ENCODE data around the gene FAM149B1. TPM values are rescaled to one million over a fixed set of nuclear protein-coding genes. Genes with fewer than 3 reads are reported as not detected.
A peak's percentile ranks its signal among the peaks of the same experiment; 100 is the strongest.
"Not testable (repeated sequence)": the region's sequence is repeated elsewhere in the genome, so short reads cannot be mapped to it uniquely, and the experiment has no call there.

The FAM149B1 gene
- total RNA-seq, result 10 to 100 TPM; 11.1 to 12.6 TPM

- Mint-ChIP-seq H3K9me3 (no peaks in the 10 kb centered on the region), H3K27ac (peak within 1 kb of the TSS; percentile 99), H3K4me1 (peaks cover 33% of the 10 kb centered on the region), H3K36me3 (peaks cover 27% of the 10 kb centered on the region), H3K4me3 (peak within 1 kb of the TSS; percentile 100), H3K27me3 (no peaks in the 10 kb centered on the region)
- DNase-seq, result peak; percentile 94
Measured at GRCh38 chr10:73167783-73168464, at the start of gene FAM149B1, which contains the start of gene ECD. Gene FAM149B1 (plus strand): TSS chr10:73168119. CDS start chr10:73168340, 221 bp downstream. Gene ECD (minus strand): TSS chr10:73168008. CDS start chr10:73163937, 4,071 bp downstream.

- Mint-ChIP-seq H3K4me3 (no peak overlapping the region), H3K27me3 (no peaks in the 10 kb centered on the region), H3K9me3 (no peaks in the 10 kb centered on the region), H3K36me3 (peaks cover 8% of the 10 kb centered on the region), H3K4me1 (peaks cover 5% of the 10 kb centered on the region), H3K27ac (peak overlapping the region; percentile 16)
- no peak for DNase-seq
Measured at GRCh38 chr10:73119457-73119856, 48.5 kb upstream of the FAM149B1 start.

DNA sequence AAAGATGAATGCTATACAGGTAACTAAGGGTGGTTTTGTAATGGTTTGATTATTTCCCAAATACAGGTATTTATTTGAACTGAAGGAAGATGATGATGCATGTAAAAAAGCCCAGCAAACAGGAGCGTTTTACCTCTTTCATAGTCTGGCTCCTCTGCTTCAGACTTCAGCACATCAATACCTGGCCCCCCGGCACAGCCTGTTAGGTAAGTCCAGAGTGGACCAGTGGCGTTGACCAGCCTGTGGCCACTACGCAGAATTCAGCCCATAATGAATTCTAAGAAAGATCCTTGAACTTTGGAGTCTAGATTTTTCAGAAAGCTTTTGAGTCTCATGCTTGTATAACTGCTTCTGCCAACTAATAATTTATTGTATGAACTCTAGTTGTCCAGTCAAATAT lies 48.0 kb upstream of the FAM149B1 start:
- H3K9me3 Mint-ChIP-seq, result no peaks in the 10 kb centered on the region
- H3K4me1 Mint-ChIP-seq, result peaks cover 5% of the 10 kb centered on the region
- peaks cover 8% of the 10 kb centered on the region for H3K36me3 Mint-ChIP-seq
- H3K27ac Mint-ChIP-seq, result no peak overlapping the region
- H3K27me3 Mint-ChIP-seq, result no peaks in the 10 kb centered on the region
- no peak overlapping the region for H3K4me3 Mint-ChIP-seq
- DNase-seq, result no peak

DNA sequence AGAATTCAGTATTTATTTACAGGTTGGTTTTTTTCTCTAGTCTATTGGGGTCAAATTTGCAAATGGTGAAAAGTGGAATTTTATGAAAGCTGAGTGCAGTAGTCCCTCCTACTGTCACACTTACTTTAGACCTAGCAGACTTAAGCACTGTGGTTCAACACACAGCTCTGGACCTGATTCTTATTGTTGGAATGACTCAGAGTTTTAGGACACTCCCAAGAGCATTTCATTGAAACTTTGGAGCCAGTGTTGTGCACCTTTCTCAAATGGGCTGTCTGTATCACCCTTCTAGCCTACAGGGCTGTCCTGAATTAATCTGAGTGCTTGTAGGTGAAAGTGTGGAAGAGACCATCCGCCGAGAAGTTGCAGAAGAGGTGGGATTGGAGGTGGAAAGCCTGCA lies 41.6 kb upstream of the FAM149B1 start:
- Mint-ChIP-seq H3K4me1 (no peaks in the 10 kb centered on the region), H3K4me3 (no peak overlapping the region), H3K27ac (no peak overlapping the region), H3K36me3 (peaks cover 4% of the 10 kb centered on the region), H3K9me3 (no peaks in the 10 kb centered on the region), H3K27me3 (no peaks in the 10 kb centered on the region)
- no peak for DNase-seq

DNA sequence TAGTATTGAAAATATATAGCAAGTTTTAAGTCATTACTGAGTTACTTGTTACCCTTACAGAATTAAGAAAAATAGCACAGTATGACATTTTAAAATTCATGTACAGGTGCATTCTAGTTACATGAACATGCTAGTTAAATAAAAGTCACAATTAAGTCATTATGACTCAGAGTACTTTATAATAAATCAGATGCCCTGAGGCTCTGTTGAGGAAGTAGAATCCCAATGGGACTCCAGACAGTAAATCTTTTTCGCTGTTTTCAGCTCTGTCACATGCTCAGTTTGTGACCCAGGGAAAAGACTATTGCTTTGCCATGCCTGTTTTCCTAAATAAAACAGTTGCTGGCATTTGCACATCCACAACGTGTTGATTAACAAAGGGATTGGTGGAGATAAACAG lies 36.6 kb upstream of the FAM149B1 start:
- peaks cover 17% of the 10 kb centered on the region for H3K36me3 Mint-ChIP-seq
- no peak for DNase-seq
- no peaks in the 10 kb centered on the region for H3K27me3 Mint-ChIP-seq
- H3K27ac Mint-ChIP-seq, result no peak overlapping the region
- H3K4me3 Mint-ChIP-seq, result no peak overlapping the region
- H3K9me3 Mint-ChIP-seq, result no peaks in the 10 kb centered on the region
- H3K4me1 Mint-ChIP-seq, result no peaks in the 10 kb centered on the region

DNA sequence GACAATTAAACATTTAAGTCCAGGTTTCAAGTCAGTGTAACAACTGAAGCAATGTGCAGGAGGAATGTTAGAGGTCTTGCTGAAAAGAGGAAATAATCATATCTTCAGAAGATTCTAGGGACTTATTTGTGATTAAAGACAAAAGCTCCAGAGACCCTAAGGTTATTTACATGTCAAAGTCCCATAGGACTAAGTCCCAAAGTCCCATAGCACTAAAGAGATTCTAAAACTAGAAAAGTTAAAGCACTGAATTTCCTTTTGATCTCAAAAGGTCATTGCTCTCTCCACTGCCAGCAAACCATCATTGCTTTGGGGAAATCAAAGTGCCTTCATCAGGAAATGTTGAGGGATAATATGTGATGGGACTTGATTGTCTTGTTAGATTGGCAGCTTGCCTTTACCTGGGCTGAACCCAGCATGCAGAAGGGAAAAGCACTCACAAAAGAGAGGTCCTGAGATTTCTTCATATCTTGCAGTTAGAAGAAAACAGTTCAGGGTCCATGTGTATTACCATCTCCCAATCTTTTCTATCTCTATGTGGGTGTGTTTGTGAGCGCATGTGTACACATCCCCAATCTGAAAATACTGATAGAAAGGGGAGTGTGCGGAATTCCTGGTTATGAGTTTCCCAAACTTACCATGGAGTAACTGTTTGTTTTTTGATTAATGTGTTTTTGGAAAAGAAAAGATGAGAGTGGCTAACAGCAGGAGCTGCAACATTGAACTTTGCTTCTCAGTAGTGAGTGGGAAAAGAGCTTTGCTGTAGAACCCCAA lies 35.8 kb upstream of the FAM149B1 start:
- Mint-ChIP-seq H3K9me3 (no peaks in the 10 kb centered on the region), H3K36me3 (peaks cover 20% of the 10 kb centered on the region), H3K4me3 (no peak overlapping the region), H3K27ac (no peak overlapping the region), H3K4me1 (no peaks in the 10 kb centered on the region), H3K27me3 (no peaks in the 10 kb centered on the region)
- DNase-seq, result no peak

DNA sequence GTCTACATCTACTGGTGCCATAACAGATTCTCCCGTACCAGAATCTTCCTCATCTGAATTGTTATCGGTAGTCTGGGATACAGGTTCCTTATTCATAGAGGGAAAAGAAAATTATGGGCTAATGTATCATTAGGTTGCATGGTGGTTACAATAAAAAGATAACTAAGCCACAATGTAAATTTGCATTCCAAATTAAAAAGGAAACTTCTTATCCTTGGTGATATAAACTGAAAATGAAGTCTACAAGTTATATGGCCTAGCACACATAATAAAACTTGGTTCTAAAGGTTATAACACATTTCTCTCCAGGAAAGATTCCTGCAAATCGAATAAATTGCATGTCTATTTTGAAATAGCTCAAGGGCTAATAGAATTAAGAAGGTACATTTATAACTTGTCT lies 33.2 kb upstream of the FAM149B1 start:
- Mint-ChIP-seq H3K27me3 (no peaks in the 10 kb centered on the region), H3K9me3 (no peaks in the 10 kb centered on the region), H3K4me1 (no peaks in the 10 kb centered on the region), H3K36me3 (peaks cover 20% of the 10 kb centered on the region), H3K27ac (no peak overlapping the region), H3K4me3 (no peak overlapping the region)
- no peak for DNase-seq

DNA sequence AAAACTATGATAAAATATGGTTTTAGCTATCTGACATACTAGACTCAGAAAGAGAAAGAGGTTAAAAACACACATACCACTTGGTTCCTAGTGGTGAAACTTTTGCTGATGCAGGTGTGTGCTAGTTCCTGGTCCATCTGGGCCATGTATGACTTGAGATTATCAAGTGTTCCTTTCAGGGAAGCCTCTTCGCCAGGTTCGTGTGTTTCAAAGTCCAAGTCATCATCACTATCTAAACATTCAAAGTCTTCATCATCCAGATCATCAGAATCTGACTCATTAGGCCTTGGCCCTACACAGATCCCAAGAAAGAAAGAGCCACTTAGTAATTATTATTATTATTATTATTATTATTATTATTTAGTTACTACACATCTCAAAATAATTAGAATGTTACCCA lies 31.3 kb upstream of the FAM149B1 start:
- Mint-ChIP-seq H3K4me1 (no peaks in the 10 kb centered on the region), H3K27ac (no peak overlapping the region), H3K27me3 (no peaks in the 10 kb centered on the region), H3K4me3 (no peak overlapping the region), H3K9me3 (no peaks in the 10 kb centered on the region), H3K36me3 (peaks cover 18% of the 10 kb centered on the region)
- no peak for DNase-seq

DNA sequence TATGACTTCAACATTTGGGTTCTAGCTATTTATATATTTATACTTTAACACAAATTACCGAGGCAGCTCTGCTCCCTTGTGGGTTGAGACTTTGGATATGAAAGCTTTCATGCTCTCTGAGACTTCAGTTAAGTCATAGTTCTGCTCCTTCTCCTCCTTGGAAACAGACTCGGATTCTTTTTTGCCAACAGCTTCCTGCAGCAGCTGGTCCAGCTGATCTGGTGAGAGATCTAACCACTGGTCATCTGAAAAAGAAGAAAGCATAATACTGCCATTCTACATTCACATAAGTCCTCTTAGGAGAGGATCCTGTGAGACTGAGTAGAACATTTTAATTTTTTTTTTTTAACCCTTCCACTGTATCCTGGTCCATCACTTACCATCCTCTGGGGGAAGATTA lies 28.7 kb upstream of the FAM149B1 start:
- Mint-ChIP-seq H3K36me3 (peaks cover 21% of the 10 kb centered on the region), H3K4me3 (no peak overlapping the region)

DNA sequence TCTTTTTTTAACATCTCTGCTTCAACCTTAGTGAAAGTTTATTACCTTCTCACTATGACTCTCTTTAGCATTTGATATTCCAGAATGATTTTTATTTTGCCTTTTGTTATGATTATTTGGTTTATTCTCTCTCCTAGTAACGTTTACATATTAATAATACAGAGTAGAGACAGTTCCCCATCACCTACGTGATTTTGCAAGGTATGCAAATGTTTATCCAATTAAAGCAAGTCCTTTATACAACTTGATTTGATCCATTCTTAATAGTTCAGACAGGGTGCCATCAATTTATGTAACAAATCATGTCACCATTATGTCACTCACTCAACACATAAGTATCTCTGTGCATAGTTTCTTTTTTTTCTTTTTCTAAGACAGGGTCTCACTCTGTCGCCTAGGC lies 26.3 kb upstream of the FAM149B1 start:
- DNase-seq, result no peak
- Mint-ChIP-seq H3K9me3 (no peaks in the 10 kb centered on the region), H3K27ac (no peak overlapping the region), H3K4me1 (no peaks in the 10 kb centered on the region), H3K4me3 (no peak overlapping the region), H3K27me3 (no peaks in the 10 kb centered on the region), H3K36me3 (peaks cover 17% of the 10 kb centered on the region)

More for the DNA sequence above, 28.7 kb upstream of the FAM149B1 start:
- H3K27me3 Mint-ChIP-seq, result no peaks in the 10 kb centered on the region
- H3K9me3 Mint-ChIP-seq, result no peaks in the 10 kb centered on the region
- no peak overlapping the region for H3K27ac Mint-ChIP-seq
- no peaks in the 10 kb centered on the region for H3K4me1 Mint-ChIP-seq
- DNase-seq, result no peak

- not testable (repeated sequence) for H3K27ac Mint-ChIP-seq, H3K4me1 Mint-ChIP-seq, H3K4me3 Mint-ChIP-seq, H3K9me3 Mint-ChIP-seq, H3K27me3 Mint-ChIP-seq, DNase-seq
- H3K36me3 Mint-ChIP-seq, result peaks cover 22% of the 10 kb centered on the region
Measured at GRCh38 chr10:73150633-73151413, 17.1 kb upstream of the FAM149B1 start.

DNA sequence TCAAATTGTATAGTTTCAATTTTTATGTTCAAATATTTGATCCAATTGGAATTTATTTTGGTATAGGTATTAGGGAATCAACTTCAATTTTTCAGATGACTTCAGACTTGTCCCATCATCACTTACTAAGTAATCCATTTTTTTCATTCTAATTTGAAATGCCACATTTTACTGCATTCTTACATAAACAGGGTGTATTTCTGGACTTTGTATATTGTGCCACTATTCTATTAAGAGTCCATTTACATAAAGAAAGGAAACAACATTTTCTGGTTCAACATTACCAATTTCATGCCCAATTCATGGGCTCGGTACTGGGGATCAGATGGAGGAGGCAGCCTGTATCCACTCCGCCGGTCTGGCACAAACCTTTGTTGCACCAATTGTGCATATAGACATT lies 15.9 kb upstream of the FAM149B1 start:
- Mint-ChIP-seq H3K4me3 (no peak overlapping the region), H3K9me3 (no peaks in the 10 kb centered on the region), H3K27ac (no peak overlapping the region), H3K27me3 (no peaks in the 10 kb centered on the region), H3K36me3 (peaks cover 21% of the 10 kb centered on the region), H3K4me1 (no peaks in the 10 kb centered on the region)
- no peak for DNase-seq

- no peak for DNase-seq
- no peaks in the 10 kb centered on the region for H3K9me3 Mint-ChIP-seq
- no peak overlapping the region for H3K27ac Mint-ChIP-seq
- no peak overlapping the region for H3K4me3 Mint-ChIP-seq
- H3K4me1 Mint-ChIP-seq, result peaks cover 10% of the 10 kb centered on the region
- peaks cover 18% of the 10 kb centered on the region for H3K36me3 Mint-ChIP-seq
- no peaks in the 10 kb centered on the region for H3K27me3 Mint-ChIP-seq
Measured at GRCh38 chr10:73156054-73156453, 11.9 kb upstream of the FAM149B1 start.

DNA sequence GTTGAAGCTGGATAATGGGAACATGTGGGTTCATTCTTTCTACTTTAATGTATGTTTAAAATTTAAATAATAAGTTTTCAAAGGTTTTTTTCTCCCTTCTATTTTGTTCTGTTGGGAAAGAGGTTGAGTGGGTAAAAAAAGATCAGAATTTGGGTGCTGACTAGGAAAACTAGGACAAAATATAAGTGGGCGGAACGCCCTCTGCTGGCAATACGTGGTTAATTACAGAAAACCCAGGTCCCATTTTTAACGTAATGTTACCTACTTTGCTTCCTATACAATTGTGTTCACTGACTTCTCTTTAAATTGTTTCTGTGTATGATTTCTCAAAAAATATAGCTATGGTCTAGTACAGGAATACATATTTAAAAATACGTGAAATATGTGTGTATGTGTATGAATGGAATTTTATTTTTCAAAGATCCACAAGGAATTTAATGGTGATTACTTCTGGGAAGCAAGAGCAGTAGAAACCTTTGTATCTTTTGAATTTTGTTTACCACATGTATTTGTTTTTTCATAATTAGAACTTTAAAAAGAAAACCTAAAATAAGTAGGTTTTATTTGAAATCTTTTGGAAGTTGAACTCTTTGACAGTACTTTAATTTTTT lies 8.8 kb upstream of the FAM149B1 start:
- Mint-ChIP-seq H3K9me3 (no peaks in the 10 kb centered on the region), H3K27me3 (no peaks in the 10 kb centered on the region), H3K36me3 (peaks cover 25% of the 10 kb centered on the region), H3K4me3 (no peak overlapping the region), H3K4me1 (peaks cover 33% of the 10 kb centered on the region), H3K27ac (no peak overlapping the region)
- peak; percentile 31 for DNase-seq

- Mint-ChIP-seq H3K27me3 (no peaks in the 10 kb centered on the region), H3K4me1 (peaks cover 43% of the 10 kb centered on the region), H3K36me3 (peaks cover 30% of the 10 kb centered on the region), H3K9me3 (no peaks in the 10 kb centered on the region), H3K4me3 (no peak overlapping the region), H3K27ac (peak overlapping the region; percentile 68)
- DNase-seq, result no peak
Measured at GRCh38 chr10:73161079-73161478, 6.8 kb upstream of the FAM149B1 start.
